Measurements from ENCODE around the gene SIM1. TPM values are rescaled to one million over a fixed set of nuclear protein-coding genes. Genes with fewer than 3 reads are reported as not detected.
A peak's percentile ranks its signal among the peaks of the same experiment; 100 is the strongest.

The SIM1 gene, protein sequence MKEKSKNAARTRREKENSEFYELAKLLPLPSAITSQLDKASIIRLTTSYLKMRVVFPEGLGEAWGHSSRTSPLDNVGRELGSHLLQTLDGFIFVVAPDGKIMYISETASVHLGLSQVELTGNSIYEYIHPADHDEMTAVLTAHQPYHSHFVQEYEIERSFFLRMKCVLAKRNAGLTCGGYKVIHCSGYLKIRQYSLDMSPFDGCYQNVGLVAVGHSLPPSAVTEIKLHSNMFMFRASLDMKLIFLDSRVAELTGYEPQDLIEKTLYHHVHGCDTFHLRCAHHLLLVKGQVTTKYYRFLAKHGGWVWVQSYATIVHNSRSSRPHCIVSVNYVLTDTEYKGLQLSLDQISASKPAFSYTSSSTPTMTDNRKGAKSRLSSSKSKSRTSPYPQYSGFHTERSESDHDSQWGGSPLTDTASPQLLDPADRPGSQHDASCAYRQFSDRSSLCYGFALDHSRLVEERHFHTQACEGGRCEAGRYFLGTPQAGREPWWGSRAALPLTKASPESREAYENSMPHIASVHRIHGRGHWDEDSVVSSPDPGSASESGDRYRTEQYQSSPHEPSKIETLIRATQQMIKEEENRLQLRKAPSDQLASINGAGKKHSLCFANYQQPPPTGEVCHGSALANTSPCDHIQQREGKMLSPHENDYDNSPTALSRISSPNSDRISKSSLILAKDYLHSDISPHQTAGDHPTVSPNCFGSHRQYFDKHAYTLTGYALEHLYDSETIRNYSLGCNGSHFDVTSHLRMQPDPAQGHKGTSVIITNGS
- under 1 TPM in 1 of 4 donors, not detected in 3; 0.38 TPM for polyA plus RNA-seq
- long read RNA-seq, donor 1: 0 reads
- long read RNA-seq, donor 2: 0 reads
- long read RNA-seq, donor 3: 0 reads
- long read RNA-seq, donor 4: 0 reads
- long read RNA-seq, donor 5: 0 reads
- long read RNA-seq, donor 6: 0 reads
- long read RNA-seq, donor 7: 0 reads
- long read RNA-seq, donor 8: 0 reads
- long read RNA-seq, donor 9: 0 reads
- long read RNA-seq, donor 10: 0 reads

DNA sequence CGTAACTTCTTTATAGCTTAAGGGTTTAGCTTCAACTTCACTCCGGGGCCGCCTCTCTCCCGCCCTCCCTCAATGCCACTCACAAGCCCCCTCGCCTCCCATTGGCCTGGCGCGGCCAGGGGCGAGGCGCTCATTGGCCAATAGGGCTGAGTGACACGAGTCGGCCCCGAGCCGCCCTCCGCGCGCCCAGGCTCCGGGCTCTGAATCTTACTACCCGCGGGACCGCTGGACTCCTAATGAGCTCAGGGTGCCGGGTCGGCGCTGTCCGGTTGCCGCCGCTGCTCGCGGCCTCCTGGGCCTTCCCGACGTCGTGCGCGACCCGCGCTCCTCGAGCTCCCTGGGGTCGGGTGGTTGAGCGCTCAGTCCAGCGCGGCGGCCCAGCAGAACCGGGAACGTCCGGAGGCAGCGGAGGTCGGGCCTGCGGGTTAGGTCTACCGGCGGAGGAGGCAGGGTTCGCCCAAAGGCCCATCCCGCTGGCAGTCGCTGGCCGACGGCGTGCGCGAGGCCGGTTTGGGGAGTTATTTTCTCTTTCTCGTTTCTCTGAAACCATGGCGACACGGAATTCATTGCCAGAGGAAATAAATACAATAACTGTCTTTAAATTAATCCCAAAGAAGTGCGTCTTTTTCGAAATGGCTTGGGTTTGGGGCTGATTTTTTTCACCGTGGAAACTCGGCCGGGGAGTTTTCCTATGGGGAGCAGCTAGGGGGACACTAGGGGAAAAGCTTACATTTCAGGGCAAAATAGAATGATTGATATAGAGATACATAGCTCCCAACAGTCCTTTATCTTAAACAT, at the start of gene SIM1:
Gene SIM1, minus strand, starts transcription at position 19 of the 798 bp plus-strand sequence. CDS start 1,453 bp downstream, outside the sequence.
- 3 to 11% (median 7%) methylated on average over 61 to 66 of the region's 66 CpGs for WGBS, 3 donors
- peaks cover 0 to 8% of the 10 kb centered on the region in 2 donors for H3K9me3 ChIP-seq (ENCODE audit: control insufficient read depth in 2 of 2, insufficient read depth in 1 of 2, low read depth in 1 of 2, low read length in 1 of 2)
- peaks cover 10 to 97% (median 69%) of the 10 kb centered on the region in 3 donors for H3K27me3 ChIP-seq (ENCODE audit: control insufficient read depth in 3 of 3, insufficient read depth in 3 of 3, low read length in 3 of 3)
- no peak for FAIRE-seq
- H3K27ac ChIP-seq (ENCODE audit: low read depth in 1 of 3, low read length in 2 of 3): no peak within 1 kb of the TSS
- peak within 1 kb of the TSS in 2 of 3 donors; percentile 11 to 37 for H3K4me3 ChIP-seq (ENCODE audit: low read depth in 1 of 3, low read length in 3 of 3)
- peak; percentile 34 to 70 for DNase-seq
- H3K36me3 ChIP-seq (ENCODE audit: control insufficient read depth in 3 of 3, insufficient read depth in 2 of 3, low read depth in 1 of 3, low read length in 3 of 3): no peaks in the 10 kb centered on the region
- H3K4me1 ChIP-seq (ENCODE audit: control insufficient read depth in 3 of 3, insufficient read depth in 2 of 3, low read depth in 1 of 3, low read length in 2 of 3): peaks cover 0 to 10% (median 4%) of the 10 kb centered on the region in 3 donors

DNA sequence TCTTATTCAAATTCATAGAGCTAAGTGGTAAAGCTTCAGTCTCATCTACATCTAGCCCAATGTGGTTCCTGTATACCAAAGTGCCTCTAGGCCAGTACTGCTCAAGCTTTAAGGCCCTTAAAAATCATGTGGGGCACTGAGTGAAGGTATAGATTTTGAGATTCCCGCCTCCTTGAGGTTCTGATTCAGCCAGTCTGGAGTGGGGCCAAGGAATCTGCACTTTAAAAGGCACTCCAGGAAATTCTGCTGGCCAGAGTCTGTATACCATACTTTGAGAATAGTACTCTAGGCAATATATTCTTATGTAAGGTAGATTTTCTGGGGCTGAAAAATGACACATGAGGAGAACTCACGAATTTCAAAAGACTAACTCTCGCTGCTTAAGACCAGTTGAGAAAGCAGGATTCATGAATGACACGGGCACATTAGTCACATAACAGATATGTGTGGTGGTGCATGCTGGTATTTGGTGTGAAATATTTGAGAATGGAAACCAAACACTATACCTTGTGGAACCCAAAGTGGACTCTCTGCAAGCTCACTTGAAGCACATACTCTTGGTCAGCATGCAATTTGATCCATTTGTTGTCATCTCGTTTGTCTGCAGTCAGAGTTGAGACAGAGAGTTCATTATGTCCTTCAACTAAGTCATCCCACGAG, 47.6 kb upstream of the SIM1 start:
- no peak for FAIRE-seq
- no peak overlapping the region for H3K4me3 ChIP-seq (ENCODE audit: low read depth in 1 of 3, low read length in 3 of 3)
- peaks cover 2 to 22% (median 19%) of the 10 kb centered on the region in 3 donors for H3K36me3 ChIP-seq (ENCODE audit: control insufficient read depth in 3 of 3, insufficient read depth in 2 of 3, low read depth in 1 of 3, low read length in 3 of 3)
- H3K27me3 ChIP-seq (ENCODE audit: control insufficient read depth in 3 of 3, insufficient read depth in 3 of 3, low read length in 3 of 3): no peaks in the 10 kb centered on the region
- DNase-seq: no peak
- WGBS, 3 donors: 78 to 89% (median 82%) methylated on average over 6 of the region's 6 CpGs
- no peaks in the 10 kb centered on the region for H3K9me3 ChIP-seq (ENCODE audit: control insufficient read depth in 2 of 2, insufficient read depth in 1 of 2, low read depth in 1 of 2, low read length in 1 of 2)
- H3K27ac ChIP-seq (ENCODE audit: low read depth in 1 of 3, low read length in 2 of 3): no peak overlapping the region
- no peaks in the 10 kb centered on the region for H3K4me1 ChIP-seq (ENCODE audit: control insufficient read depth in 3 of 3, insufficient read depth in 2 of 3, low read depth in 1 of 3, low read length in 2 of 3)

DNA sequence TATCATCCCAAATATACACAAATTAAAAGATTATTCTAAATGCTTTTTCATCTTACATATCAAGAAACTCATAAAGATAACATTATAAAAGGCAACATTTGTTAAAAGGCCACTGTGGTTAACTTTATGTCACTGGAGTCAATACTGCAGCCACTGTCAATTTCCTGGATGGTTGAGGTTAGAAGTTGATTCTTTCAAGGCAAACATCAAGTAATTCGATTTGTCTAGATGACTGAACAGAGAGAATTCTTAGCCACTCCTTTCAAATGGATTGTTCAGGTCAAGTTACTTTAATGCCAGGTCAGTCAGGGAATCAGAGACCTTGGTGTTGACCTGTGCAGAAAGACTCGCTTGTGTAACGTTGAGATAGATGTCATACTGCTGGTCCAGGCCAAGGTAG, 44.4 kb upstream of the SIM1 start:
- Histone ChIP-seq H3K27ac (ENCODE audit: low read depth in 1 of 3, low read length in 2 of 3) (no peak overlapping the region), H3K36me3 (ENCODE audit: control insufficient read depth in 3 of 3, insufficient read depth in 2 of 3, low read depth in 1 of 3, low read length in 3 of 3) (peaks cover 2 to 16% (median 11%) of the 10 kb centered on the region in 3 donors), H3K9me3 (ENCODE audit: control insufficient read depth in 2 of 2, insufficient read depth in 1 of 2, low read depth in 1 of 2, low read length in 1 of 2) (no peaks in the 10 kb centered on the region), H3K4me1 (ENCODE audit: control insufficient read depth in 3 of 3, insufficient read depth in 2 of 3, low read depth in 1 of 3, low read length in 2 of 3) (no peaks in the 10 kb centered on the region), H3K4me3 (ENCODE audit: low read depth in 1 of 3, low read length in 3 of 3) (no peak overlapping the region), H3K27me3 (ENCODE audit: control insufficient read depth in 3 of 3, insufficient read depth in 3 of 3, low read length in 3 of 3) (no peaks in the 10 kb centered on the region)
- WGBS, 3 donors: 81 to 89% (median 82%) methylated on average over 3 of the region's 3 CpGs
- DNase-seq (no peak), FAIRE-seq (no peak)

DNA sequence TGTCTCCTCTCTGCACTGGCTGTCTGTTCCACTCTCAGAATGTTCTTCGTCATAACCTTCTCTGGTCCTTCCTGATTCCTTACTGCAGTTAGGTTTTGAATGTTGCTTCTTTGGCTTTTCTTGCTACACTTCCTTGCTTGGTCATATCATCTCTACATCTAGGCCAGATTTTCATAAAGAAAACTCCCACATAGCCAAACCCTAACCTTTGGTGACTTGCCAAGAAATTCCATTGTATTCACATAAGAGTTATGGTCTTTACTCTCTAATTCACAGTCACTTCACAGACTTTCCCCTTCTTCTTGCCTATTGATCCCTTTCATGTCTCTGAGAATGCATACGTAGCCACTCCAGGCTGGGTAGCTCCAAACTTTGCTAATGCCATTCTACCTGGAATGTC, 41.9 kb upstream of the SIM1 start:
- no peak overlapping the region for H3K27ac ChIP-seq (ENCODE audit: low read depth in 1 of 3, low read length in 2 of 3)
- no peak for DNase-seq
- peaks cover 0 to 1% (median 0%) of the 10 kb centered on the region in 3 donors for H3K27me3 ChIP-seq (ENCODE audit: control insufficient read depth in 3 of 3, insufficient read depth in 3 of 3, low read length in 3 of 3)
- no peaks in the 10 kb centered on the region for H3K9me3 ChIP-seq (ENCODE audit: control insufficient read depth in 2 of 2, insufficient read depth in 1 of 2, low read depth in 1 of 2, low read length in 1 of 2)
- H3K4me3 ChIP-seq (ENCODE audit: low read depth in 1 of 3, low read length in 3 of 3): no peak overlapping the region
- H3K4me1 ChIP-seq (ENCODE audit: control insufficient read depth in 3 of 3, insufficient read depth in 2 of 3, low read depth in 1 of 3, low read length in 2 of 3): no peaks in the 10 kb centered on the region
- H3K36me3 ChIP-seq (ENCODE audit: control insufficient read depth in 3 of 3, insufficient read depth in 2 of 3, low read depth in 1 of 3, low read length in 3 of 3): peaks cover 2 to 9% (median 7%) of the 10 kb centered on the region in 3 donors
- FAIRE-seq: no peak
- 96 to 98% (median 98%) methylated on average over 2 of the region's 2 CpGs for WGBS, 3 donors

DNA sequence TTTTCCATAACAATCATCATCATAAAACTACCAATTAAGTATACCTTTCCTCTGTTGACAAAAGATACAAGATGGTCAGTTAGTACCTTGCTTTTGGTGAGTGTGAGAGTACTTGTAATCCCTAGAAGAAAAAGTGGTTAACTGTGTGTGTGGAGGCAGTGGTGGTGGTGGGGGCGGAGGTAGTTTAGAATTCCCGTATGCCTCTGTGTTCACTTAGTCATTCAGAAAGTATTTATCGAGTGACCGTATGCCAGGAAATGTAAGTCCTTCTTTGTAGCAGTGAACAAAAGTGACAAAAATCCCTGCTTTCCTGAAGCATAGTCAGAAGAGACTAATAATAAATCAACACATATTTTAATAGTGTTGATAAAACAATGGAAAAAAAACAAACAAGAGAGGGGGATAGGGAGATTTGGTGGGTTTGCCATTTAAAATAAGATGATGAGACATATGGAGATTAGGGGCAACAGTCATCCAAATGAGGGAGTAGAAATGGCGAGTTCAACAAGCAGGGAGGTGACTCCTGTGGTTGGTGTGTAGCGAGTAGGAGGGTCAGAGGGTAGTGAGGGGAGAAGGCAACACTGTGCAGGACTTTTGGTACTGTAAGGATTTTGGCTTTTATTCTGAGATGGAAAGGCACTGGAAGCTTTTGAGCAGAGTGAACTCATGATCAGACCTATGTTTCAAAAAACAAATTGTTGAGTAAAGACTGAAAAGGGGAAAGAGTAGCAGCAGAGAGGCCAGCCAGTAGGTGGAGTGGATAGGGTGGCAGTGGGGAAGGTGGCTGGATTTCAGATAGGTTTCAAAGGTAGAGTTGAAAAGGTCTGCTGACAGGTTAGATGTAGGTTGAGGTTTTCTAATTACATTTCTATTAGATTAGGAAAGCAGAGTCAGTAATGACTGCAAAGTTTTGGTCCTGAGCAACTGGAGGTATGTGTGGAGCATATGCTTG, 40.3 kb upstream of the SIM1 start:
- Histone ChIP-seq H3K27me3 (ENCODE audit: control insufficient read depth in 3 of 3, insufficient read depth in 3 of 3, low read length in 3 of 3) (peaks cover 0 to 1% (median 0%) of the 10 kb centered on the region in 3 donors), H3K9me3 (ENCODE audit: control insufficient read depth in 2 of 2, insufficient read depth in 1 of 2, low read depth in 1 of 2, low read length in 1 of 2) (no peaks in the 10 kb centered on the region), H3K27ac (ENCODE audit: low read depth in 1 of 3, low read length in 2 of 3) (no peak overlapping the region), H3K36me3 (ENCODE audit: control insufficient read depth in 3 of 3, insufficient read depth in 2 of 3, low read depth in 1 of 3, low read length in 3 of 3) (peaks cover 0 to 3% (median 2%) of the 10 kb centered on the region in 3 donors), H3K4me3 (ENCODE audit: low read depth in 1 of 3, low read length in 3 of 3) (no peak overlapping the region), H3K4me1 (ENCODE audit: control insufficient read depth in 3 of 3, insufficient read depth in 2 of 3, low read depth in 1 of 3, low read length in 2 of 3) (no peaks in the 10 kb centered on the region)
- FAIRE-seq (no peak), DNase-seq (no peak)
- WGBS, 3 donors: 63 to 79% (median 65%) methylated on average over 6 of the region's 6 CpGs

DNA sequence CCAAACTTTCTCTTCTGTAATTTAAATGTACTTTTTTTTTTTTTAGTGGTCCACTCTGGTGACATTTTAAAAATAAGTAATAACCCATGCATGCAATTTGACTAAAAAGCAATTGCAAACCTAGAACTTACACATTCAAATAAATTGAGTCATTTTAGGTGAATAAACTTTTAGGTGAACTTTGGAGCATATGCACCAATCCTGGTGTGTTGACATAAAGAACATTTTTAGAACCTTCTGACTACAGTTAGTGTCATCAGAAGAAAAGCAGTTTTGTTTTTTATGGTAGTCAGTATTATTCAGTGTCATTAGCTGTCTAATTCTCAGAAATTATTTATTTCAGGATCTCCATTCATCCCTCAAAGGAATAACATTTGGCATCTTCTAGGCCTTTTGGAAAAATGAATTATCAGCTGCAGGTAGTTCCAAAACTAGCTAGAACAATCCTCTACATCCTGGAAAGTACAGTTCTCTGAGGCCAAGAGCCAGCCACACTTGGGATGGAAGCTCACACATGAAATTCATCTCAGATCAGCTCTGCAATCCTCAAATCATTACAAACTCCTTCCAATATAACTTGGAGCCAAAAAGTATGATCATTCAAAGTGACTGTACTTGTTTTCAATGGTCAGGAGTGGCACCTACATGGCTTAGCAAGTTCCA, 38.5 kb upstream of the SIM1 start:
- Histone ChIP-seq H3K27ac (ENCODE audit: low read depth in 1 of 3, low read length in 2 of 3) (no peak overlapping the region), H3K4me1 (ENCODE audit: control insufficient read depth in 3 of 3, insufficient read depth in 2 of 3, low read depth in 1 of 3, low read length in 2 of 3) (no peaks in the 10 kb centered on the region), H3K4me3 (ENCODE audit: low read depth in 1 of 3, low read length in 3 of 3) (no peak overlapping the region), H3K36me3 (ENCODE audit: control insufficient read depth in 3 of 3, insufficient read depth in 2 of 3, low read depth in 1 of 3, low read length in 3 of 3) (no peaks in the 10 kb centered on the region), H3K9me3 (ENCODE audit: control insufficient read depth in 2 of 2, insufficient read depth in 1 of 2, low read depth in 1 of 2, low read length in 1 of 2) (no peaks in the 10 kb centered on the region), H3K27me3 (ENCODE audit: control insufficient read depth in 3 of 3, insufficient read depth in 3 of 3, low read length in 3 of 3) (peaks cover 0 to 1% (median 0%) of the 10 kb centered on the region in 3 donors)
- FAIRE-seq (no peak), DNase-seq (no peak)
